Naive thymus-derived CD8-positive, alpha-beta T cell (primary cell): ENCODE data around the gene LBP. TPM values are rescaled to one million over a fixed set of nuclear protein-coding genes. Genes with fewer than 3 reads are reported as not detected.
A peak's percentile ranks its signal among the peaks of the same experiment; 100 is the strongest.

Experiments used
- ATAC-seq, 2 donors: fragments of 150-1000 bp; cut with Tn5 transposase in 1 of 2; sonication (Bioruptor Pico), chemical (Tn5 transposase) in 1 of 2; 1 replicate in 1 of 2; 2 replicates in 1 of 2; pipeline ENCODE4 v1.10.0; 2021; ENCODE audit warnings: mild to moderate bottlenecking in 2 of 2, moderate library complexity in 2 of 2
- POLR2A ChIA-PET: fragments of 350-600 bp; sonication (Branson Sonifier 250); formaldehyde crosslinking; loops from one replicate; lab custom pipeline; 2021; ENCODE audit warnings: antibody characterized with exemption; lab: Charles Lee
- DNase-seq, 10 donors: peaks; one replicate each; pipeline versions ENCODE4 v3.0.0 to v3.0.0-alpha.2; 2020 to 2022
- H3K27ac Mint-ChIP-seq, 10 donors: one replicate each; pipeline ENCODE4 v1.8.0; 2020 to 2022; ENCODE audit warnings: mild to moderate bottlenecking in 10 of 10, mixed read lengths in 10 of 10, moderate library complexity in 4 of 10, inconsistent platforms in 1 of 10
- H3K27me3 Mint-ChIP-seq, 5 donors: one replicate each; pipeline ENCODE4 v1.8.0; 2021 to 2022; ENCODE audit warnings: mixed read lengths in 5 of 5
- H3K36me3 Mint-ChIP-seq, 3 donors: one replicate each; pipeline ENCODE4 v1.8.0; 2020 to 2022; ENCODE audit warnings: mixed read lengths in 3 of 3, mild to moderate bottlenecking in 2 of 3, inconsistent platforms in 1 of 3
- H3K4me1 Mint-ChIP-seq, 4 donors: one replicate each; pipeline ENCODE4 v1.8.0; 2021 to 2022; ENCODE audit warnings: mixed read lengths in 4 of 4
- H3K4me3 Mint-ChIP-seq, 10 donors: one replicate each; pipeline ENCODE4 v1.8.0; 2020 to 2022; ENCODE audit warnings: mild to moderate bottlenecking in 10 of 10, mixed read lengths in 10 of 10, moderate library complexity in 6 of 10, inconsistent platforms in 1 of 10
- H3K9me3 Mint-ChIP-seq, 9 donors: one replicate each; pipeline ENCODE4 v1.8.0; 2020 to 2022; ENCODE audit warnings: mixed read lengths in 9 of 9, mild to moderate bottlenecking in 3 of 9, inconsistent platforms in 1 of 9, moderate library complexity in 1 of 9
- polyA plus RNA-seq, 3 donors: library from polyadenylated mRNA; unstranded; fragments of 300-500 nt; fragmentation: Illumina TruSeq; gene quantifications; one replicate each; pipeline ENCODE4 v1.2.3, GENCODE V29; 2021
- total RNA-seq, 8 experiments: library from RNA in 2 of 8; stranded (reverse) in 2 of 8; gene quantifications; one replicate each; pipeline ENCODE4 v1.2.3 and lab custom pipeline; 2021 to 2026

The LBP gene
- total and polyA plus RNA-seq, 5 experiments from 2014 or later, result not detected

- Mint-ChIP-seq H3K4me1 (no peaks in the 10 kb centered on the region), H3K27ac (peak overlapping the region in 1 of 10 donors; percentile 57), H3K9me3 (peaks cover 2 to 15% (median 11%) of the 10 kb centered on the region in 9 donors), H3K4me3 (no peak overlapping the region), H3K36me3 (peaks cover 0 to 7% (median 0%) of the 10 kb centered on the region in 3 donors), H3K27me3 (peaks cover 12 to 21% (median 13%) of the 10 kb centered on the region in 5 donors)
- ATAC-seq (no peak), DNase-seq (no peak)
- POLR2A ChIA-PET, result no interaction called here
These were observed 4.1 kb upstream of the LBP start for GRCh38 chr20:38342216-38342615.

- ATAC-seq, result no peak
- peak overlapping the region in 1 of 10 donors; percentile 57 for H3K27ac Mint-ChIP-seq
- H3K4me3 Mint-ChIP-seq, result no peak overlapping the region
- peaks cover 0 to 3% (median 0%) of the 10 kb centered on the region in 3 donors for H3K36me3 Mint-ChIP-seq
- POLR2A ChIA-PET, result no interaction called here
- H3K27me3 Mint-ChIP-seq, result peaks cover 7 to 18% (median 14%) of the 10 kb centered on the region in 5 donors
- no peaks in the 10 kb centered on the region for H3K4me1 Mint-ChIP-seq
- no peak for DNase-seq
- peaks cover under 1 to 12% (median 5%) of the 10 kb centered on the region in 9 donors for H3K9me3 Mint-ChIP-seq
These were observed 3.5 kb upstream of the LBP start for GRCh38 chr20:38342713-38343310.

- no peak overlapping the region for H3K4me3 Mint-ChIP-seq
- peaks cover 3 to 15% (median 12%) of the 10 kb centered on the region in 5 donors for H3K27me3 Mint-ChIP-seq
- no peaks in the 10 kb centered on the region for H3K36me3 Mint-ChIP-seq
- POLR2A ChIA-PET, result no interaction called here
- H3K9me3 Mint-ChIP-seq, result peaks cover 0 to 7% (median 0%) of the 10 kb centered on the region in 9 donors
- DNase-seq (no peak), ATAC-seq (no peak)
- no peak overlapping the region for H3K27ac Mint-ChIP-seq
- no peaks in the 10 kb centered on the region for H3K4me1 Mint-ChIP-seq
These were observed 2.8 kb upstream of the LBP start for GRCh38 chr20:38343311-38344106.

GRCh38 chr20:38344107-38344701 lies 2.1 kb upstream of the LBP start:
- H3K9me3 Mint-ChIP-seq, result peaks cover 0 to 2% (median 0%) of the 10 kb centered on the region in 9 donors
- DNase-seq (no peak), ATAC-seq (no peak)
- no peak overlapping the region for H3K27ac Mint-ChIP-seq
- H3K4me3 Mint-ChIP-seq, result no peak overlapping the region
- POLR2A ChIA-PET, result no interaction called here
- H3K36me3 Mint-ChIP-seq, result no peaks in the 10 kb centered on the region
- no peaks in the 10 kb centered on the region for H3K4me1 Mint-ChIP-seq
- H3K27me3 Mint-ChIP-seq, result peaks cover 3 to 17% (median 10%) of the 10 kb centered on the region in 5 donors

DNA sequence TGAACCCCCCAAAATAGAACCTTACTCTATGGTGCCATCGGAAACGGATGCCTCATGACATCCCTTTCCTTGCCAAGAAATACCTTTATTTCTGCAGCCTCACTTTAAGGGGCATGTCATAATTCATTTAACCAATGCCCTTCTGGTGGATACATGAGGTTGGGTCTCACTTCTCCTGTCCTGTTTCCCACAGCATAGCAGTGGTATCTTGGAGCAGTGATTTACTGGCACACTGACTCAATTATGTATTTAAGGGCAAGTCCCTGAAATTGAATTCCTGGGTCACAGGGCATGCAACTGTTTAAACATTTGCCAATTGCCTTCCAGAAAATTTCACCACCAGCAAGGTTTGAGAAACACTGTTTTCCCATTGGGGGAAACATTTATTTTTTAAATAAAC lies 639 bp upstream of the LBP start:
- Mint-ChIP-seq H3K27ac (no peak overlapping the region), H3K4me3 (no peak overlapping the region), H3K9me3 (no peaks in the 10 kb centered on the region), H3K27me3 (peaks cover 1 to 25% (median 8%) of the 10 kb centered on the region in 5 donors), H3K36me3 (no peaks in the 10 kb centered on the region), H3K4me1 (no peaks in the 10 kb centered on the region)
- ATAC-seq (no peak), DNase-seq (no peak)
- POLR2A ChIA-PET, result no interaction called here

DNA sequence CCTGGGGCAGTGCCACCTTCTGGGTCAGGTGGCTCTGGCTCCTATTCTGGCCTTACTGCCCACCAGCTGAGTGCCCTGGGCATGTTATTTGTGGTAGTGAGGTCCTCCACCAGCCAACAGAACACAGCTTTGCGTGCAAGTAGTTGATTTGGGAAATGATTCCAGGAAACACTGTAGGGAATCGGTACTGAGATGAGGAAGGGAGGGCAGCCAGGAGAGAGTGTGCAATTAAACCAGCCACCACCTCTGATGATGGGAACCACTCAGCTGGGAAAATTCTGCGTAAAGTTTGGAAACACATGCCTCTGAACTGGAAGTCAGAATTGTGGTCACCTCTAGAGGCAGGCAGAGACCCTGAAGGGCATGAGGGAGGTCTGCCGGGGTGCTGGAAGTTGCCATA lies 459 bp downstream of the LBP start:
- no peaks in the 10 kb centered on the region for H3K36me3 Mint-ChIP-seq
- H3K27me3 Mint-ChIP-seq, result peaks cover 1 to 24% (median 8%) of the 10 kb centered on the region in 5 donors
- DNase-seq (no peak), ATAC-seq (no peak)
- H3K27ac Mint-ChIP-seq, result no peak overlapping the region
- POLR2A ChIA-PET, result no interaction called here
- H3K4me3 Mint-ChIP-seq, result no peak overlapping the region
- no peaks in the 10 kb centered on the region for H3K9me3 Mint-ChIP-seq
- H3K4me1 Mint-ChIP-seq, result no peaks in the 10 kb centered on the region

DNA sequence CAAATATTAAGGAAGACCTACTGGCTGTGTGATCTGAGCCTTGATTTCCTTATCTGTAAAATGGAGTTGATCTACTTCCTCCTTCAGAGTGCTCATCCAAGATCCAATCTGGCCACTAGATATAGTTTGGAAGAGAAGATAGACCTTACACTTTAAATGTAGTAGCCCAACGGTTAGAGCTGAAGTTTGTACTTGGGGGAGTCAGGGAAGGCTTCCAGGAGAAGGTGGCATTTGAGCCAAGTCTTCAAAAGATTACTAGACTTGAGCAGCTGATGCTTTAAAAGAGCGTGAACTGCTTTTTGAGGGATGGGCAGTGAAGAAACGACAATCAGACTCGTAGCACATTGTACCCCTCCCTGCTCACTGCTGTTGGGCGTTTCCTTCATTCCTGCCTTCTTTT lies 3.6 kb downstream of the LBP start:
- Mint-ChIP-seq H3K27me3 (peaks cover 1 to 18% (median 8%) of the 10 kb centered on the region in 5 donors), H3K36me3 (no peaks in the 10 kb centered on the region), H3K27ac (no peak overlapping the region), H3K4me3 (no peak overlapping the region), H3K9me3 (no peaks in the 10 kb centered on the region), H3K4me1 (no peaks in the 10 kb centered on the region)
- ATAC-seq (no peak), DNase-seq (no peak)
- POLR2A ChIA-PET, result no interaction called here

DNA sequence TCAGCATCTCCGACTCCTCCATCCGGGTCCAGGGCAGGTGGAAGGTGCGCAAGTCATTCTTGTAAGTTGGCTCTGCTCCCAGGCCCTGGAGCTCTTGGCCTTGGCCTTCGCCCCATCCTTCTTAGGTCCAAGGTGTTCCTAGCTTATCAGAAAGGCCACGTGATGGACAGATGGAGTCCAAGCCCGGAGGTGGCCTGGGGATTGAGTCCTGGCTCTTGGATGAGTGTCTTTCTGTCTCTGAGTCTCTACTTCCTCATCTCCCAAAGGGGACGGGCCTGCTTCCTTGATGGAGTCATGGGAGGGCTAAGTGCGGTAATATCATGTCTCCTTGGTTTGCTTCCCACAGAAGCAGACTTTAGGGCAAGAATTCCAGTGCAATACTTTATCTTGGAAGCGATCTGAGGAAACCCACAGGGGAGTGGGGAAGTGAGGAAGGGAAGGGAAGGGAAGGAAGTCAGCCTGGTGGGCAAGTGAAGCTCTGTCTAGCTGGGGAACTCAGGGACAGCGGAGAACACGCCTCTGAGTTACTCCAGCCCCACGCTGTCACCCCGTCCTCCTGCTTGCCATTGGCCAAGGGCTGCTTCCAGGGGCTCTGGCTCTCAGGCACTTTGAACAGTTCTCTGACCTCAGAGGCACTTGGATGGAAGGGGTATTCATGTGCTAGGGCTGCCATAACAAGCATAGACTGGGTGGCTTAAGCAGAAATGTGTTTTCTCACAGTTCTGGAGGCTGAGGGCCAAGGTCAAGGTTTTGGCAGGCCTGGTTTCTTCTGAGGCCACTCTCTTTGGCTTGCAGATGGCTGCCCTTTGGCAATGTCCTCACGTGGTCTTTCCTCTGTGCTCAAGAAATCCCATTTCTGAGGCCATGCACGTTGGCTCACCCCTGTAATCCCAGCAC lies 4.8 kb downstream of the LBP start:
- ATAC-seq (no peak), DNase-seq (no peak)
- no peaks in the 10 kb centered on the region for H3K9me3 Mint-ChIP-seq
- no peaks in the 10 kb centered on the region for H3K36me3 Mint-ChIP-seq
- POLR2A ChIA-PET, result no interaction called here
- H3K4me1 Mint-ChIP-seq, result no peaks in the 10 kb centered on the region
- no peak overlapping the region for H3K4me3 Mint-ChIP-seq
- H3K27ac Mint-ChIP-seq, result no peak overlapping the region
- H3K27me3 Mint-ChIP-seq, result peaks cover 0 to 18% (median 8%) of the 10 kb centered on the region in 5 donors

DNA sequence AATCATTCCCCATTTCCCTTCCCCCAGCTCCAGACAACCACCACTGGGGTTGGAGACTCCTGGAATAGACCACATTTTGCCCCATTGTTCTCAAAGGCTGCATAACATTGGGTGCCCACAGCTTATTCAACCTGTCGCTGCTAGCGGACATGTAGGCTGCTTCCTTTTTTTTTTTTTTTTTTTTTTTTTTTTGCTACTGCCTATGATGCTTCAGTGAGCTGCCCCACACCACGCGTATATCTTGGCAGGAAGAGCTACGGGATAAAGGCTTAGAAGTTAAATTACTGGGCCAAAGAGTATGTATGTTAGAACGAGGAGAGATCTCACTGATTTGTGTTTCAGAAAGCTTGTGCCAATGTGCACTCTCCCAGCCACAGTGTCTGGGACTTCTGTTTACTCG lies 7.0 kb downstream of the LBP start:
- DNase-seq, result no peak
- Mint-ChIP-seq H3K27me3 (peaks cover 0 to 9% (median 3%) of the 10 kb centered on the region in 5 donors), H3K36me3 (no peaks in the 10 kb centered on the region), H3K9me3 (no peaks in the 10 kb centered on the region), H3K4me1 (peaks cover 0 to 4% (median under 1%) of the 10 kb centered on the region in 4 donors), H3K27ac (no peak overlapping the region), H3K4me3 (no peak overlapping the region)
- no peak for ATAC-seq
- POLR2A ChIA-PET, result no interaction called here

DNA sequence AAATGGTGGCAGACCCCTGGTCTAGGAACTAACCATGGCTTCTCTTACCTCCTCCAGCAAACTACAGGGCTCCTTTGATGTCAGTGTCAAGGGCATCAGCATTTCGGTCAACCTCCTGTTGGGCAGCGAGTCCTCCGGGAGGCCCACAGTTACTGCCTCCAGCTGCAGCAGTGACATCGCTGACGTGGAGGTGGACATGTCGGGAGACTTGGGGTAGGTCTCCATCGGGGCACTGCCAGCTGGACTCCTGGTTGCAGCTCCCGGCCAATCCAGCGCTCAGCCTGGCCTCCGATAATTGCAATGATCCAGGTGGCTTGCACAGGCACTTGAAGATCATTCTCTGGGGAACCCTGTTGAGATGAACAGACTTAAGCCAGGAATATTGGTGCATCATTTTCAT lies 7.9 kb downstream of the LBP start:
- Mint-ChIP-seq H3K9me3 (no peaks in the 10 kb centered on the region), H3K36me3 (no peaks in the 10 kb centered on the region), H3K4me1 (peaks cover 0 to 4% (median under 1%) of the 10 kb centered on the region in 4 donors), H3K4me3 (no peak overlapping the region), H3K27me3 (peaks cover 0 to 7% (median 3%) of the 10 kb centered on the region in 5 donors), H3K27ac (no peak overlapping the region)
- DNase-seq (no peak), ATAC-seq (no peak)
- POLR2A ChIA-PET, result no interaction called here

DNA sequence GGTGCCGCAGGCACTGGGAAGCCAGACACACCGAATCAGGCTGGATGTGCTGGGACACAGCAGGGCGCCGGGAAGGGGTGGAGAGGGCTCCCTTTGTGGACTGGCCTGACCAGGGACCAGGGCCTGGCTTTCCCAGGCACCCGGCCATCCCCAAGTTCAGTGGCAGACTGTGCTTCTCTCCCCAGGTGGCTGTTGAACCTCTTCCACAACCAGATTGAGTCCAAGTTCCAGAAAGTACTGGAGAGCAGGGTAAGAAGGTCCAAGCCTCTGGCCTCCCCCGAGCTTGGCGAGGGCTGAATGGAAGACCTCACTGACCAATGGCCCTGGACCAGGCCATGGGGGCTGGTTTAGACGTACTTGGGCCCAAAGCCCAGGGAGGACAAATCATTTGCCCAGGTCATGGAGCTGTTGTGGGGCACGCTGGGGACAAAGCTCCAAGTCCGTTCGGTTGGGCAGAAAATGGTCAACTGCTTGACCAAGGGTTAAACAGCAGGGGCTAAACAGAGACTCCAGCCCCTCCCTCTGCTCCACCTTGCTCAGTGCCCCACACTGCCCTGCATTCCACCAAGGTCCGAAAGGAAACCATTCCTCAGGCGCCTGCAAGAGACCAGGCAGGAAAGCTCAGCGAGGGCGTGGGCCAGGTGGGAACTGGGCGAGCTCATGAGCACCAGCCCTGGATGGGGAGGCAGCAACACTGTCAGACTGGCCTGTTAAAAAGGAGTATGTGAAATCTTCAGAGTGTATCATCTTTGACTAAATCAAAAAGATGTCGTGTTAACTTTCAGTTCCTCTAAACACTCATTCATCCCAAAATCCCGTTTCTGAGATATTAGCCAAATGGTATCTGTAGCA lies 9.1 kb downstream of the LBP start:
- no peak for DNase-seq
- POLR2A ChIA-PET, result no interaction called here
- peaks cover 0 to 4% (median under 1%) of the 10 kb centered on the region in 4 donors for H3K4me1 Mint-ChIP-seq
- H3K9me3 Mint-ChIP-seq, result no peaks in the 10 kb centered on the region
- peaks cover 0 to 5% (median 0%) of the 10 kb centered on the region in 5 donors for H3K27me3 Mint-ChIP-seq
- no peak for ATAC-seq
- H3K4me3 Mint-ChIP-seq, result no peak overlapping the region
- no peak overlapping the region for H3K27ac Mint-ChIP-seq
- no peaks in the 10 kb centered on the region for H3K36me3 Mint-ChIP-seq
